K562 (cell line): ENCODE measurements around the gene CNOT2. TPM values are rescaled to one million over a fixed set of nuclear protein-coding genes. Genes with fewer than 3 reads are reported as not detected.

Experiments used
- ATAC-seq: fragments of 200-7000 bp; cut with Tn5 transposase; 3 replicates; pipeline ENCODE4 v1.9.1; 2020; ENCODE audit warnings: moderate library complexity
- BruUV-seq: library from RNA; stranded (reverse); fragments of 400-500 nt; replicated peaks from 2 replicates; lab custom pipeline; 2021; lab: Mats Ljungman, UMichigan
- CTCF ChIA-PET: fragments of 300-600 bp; formaldehyde crosslinking; extraction: SDS; loops from one replicate; lab custom pipeline; 2021; ENCODE audit warnings: low intra/inter-chr PET ratio; lab: Yijun Ruan, JAX
- POLR2A ChIA-PET: fragments of 300-600, 350-650 bp; sonication (Branson Sonifier 250); formaldehyde crosslinking; extraction: SDS; loops from one replicate; lab custom pipeline; 2021; ENCODE audit warnings: antibody characterized with exemption, inconsistent platforms; lab: Yijun Ruan, JAX
- DNase-seq, 4 experiments: peaks; one replicate each; pipeline versions ENCODE4 v3.0.0 to v3.0.0-alpha.2; 2011 to 2018; ENCODE audit warnings: low spot score in 3 of 4, mixed read lengths in 3 of 4; ENCODE audit errors: extremely low read depth in 1 of 4
- FAIRE-seq: peaks from 2 replicates; lab custom pipeline; 2011; peaks lifted over from hg19 to GRCh38; lab: Jason Lieb, UNC
- H2AFZ ChIP-seq: 2 replicates; pipeline ENCODE4 v1.6.0; 2011; ENCODE audit warnings: low read depth, low read length, control low read depth, inconsistent platforms
- H3K27ac ChIP-seq: fragments of 200-600 bp; 3 replicates; pipeline ENCODE4 v1.8.0; 2011; ENCODE audit warnings: low read depth, mild to moderate bottlenecking, control low read depth, inconsistent platforms, low read length, moderate library complexity, mixed read lengths; ENCODE audit errors: extremely low read depth
- H3K27me3 ChIP-seq, 2 experiments: fragments of 300-600 bp in 1 of 2; 2 replicates in 1 of 2; 3 replicates in 1 of 2; pipeline versions ENCODE4 v1.6.0 to v1.8.0; 2011; ENCODE audit warnings: inconsistent platforms in 2 of 2, low read length in 2 of 2, mild to moderate bottlenecking in 1 of 2, mixed read lengths in 1 of 2, moderate library complexity in 1 of 2; ENCODE audit not compliant: control insufficient read depth in 2 of 2, insufficient read depth in 2 of 2
- H3K36me3 ChIP-seq: fragments of 300-600 bp; 3 replicates; pipeline ENCODE4 v1.8.0; 2011; ENCODE audit warnings: mild to moderate bottlenecking, low read length, inconsistent platforms; ENCODE audit not compliant: control insufficient read depth, insufficient read depth
- H3K4me1 ChIP-seq, 2 experiments: fragments of 200-600 bp in 1 of 2; replicated peaks in 1 of 2; 2 replicates in 1 of 2; 3 replicates in 1 of 2; pipeline versions ENCODE4 v1.5.1 to v1.8.0; 2011; ENCODE audit warnings: inconsistent platforms in 2 of 2, low read length in 2 of 2, mild to moderate bottlenecking in 1 of 2, mixed read lengths in 1 of 2, moderate library complexity in 1 of 2; ENCODE audit not compliant: control insufficient read depth in 2 of 2, insufficient read depth in 2 of 2
- H3K4me2 ChIP-seq: 2 replicates; pipeline ENCODE4 v1.6.1; 2011; ENCODE audit warnings: low read length, control low read depth, inconsistent platforms, mixed read lengths; ENCODE audit not compliant: insufficient read depth
- H3K4me3 ChIP-seq: fragments of 200-600 bp; sonication (generic), shearing (Covaris generic); 2 replicates; pipeline ENCODE4 v1.5.1; 2016; ENCODE audit warnings: control low read depth, inconsistent platforms
- H3K79me2 ChIP-seq: fragments of 200-600 bp; 3 replicates; pipeline ENCODE4 v1.8.0; 2011; ENCODE audit warnings: low read length, inconsistent platforms; ENCODE audit not compliant: control insufficient read depth, insufficient read depth
- H3K9ac ChIP-seq, 2 experiments: 2 replicates each; pipeline versions ENCODE4 v1.6.0 to v1.6.1; 2011; ENCODE audit warnings: low read depth in 2 of 2, low read length in 2 of 2, control low read depth in 1 of 2, inconsistent platforms in 1 of 2, mild to moderate bottlenecking in 1 of 2, mixed read lengths in 1 of 2; ENCODE audit not compliant: insufficient read depth in 1 of 2
- H3K9me1 ChIP-seq: one replicate; pipeline ENCODE4 v1.6.0; 2011; ENCODE audit warnings: inconsistent platforms, mild to moderate bottlenecking, low read length, moderate library complexity; ENCODE audit not compliant: control insufficient read depth, insufficient read depth
- H3K9me3 ChIP-seq: replicated peaks from 2 replicates; pipeline ENCODE4 v1.5.1; 2011; ENCODE audit warnings: low read depth, low read length, inconsistent platforms; ENCODE audit not compliant: control insufficient read depth, insufficient read depth
- H4K20me1 ChIP-seq: replicated peaks from 2 replicates; pipeline ENCODE4 v1.6.1; 2011; ENCODE audit warnings: low read length, inconsistent platforms, mixed read lengths; ENCODE audit not compliant: control insufficient read depth, insufficient read depth
- MEF2A ChIP-seq: IDR thresholded peaks from 2 replicates; pipeline ENCODE4 v1.6.1; 2011; ENCODE audit warnings: low read depth, mild to moderate bottlenecking, low read length, moderate library complexity; ENCODE audit not compliant: control insufficient read depth
- PCBP2 ChIP-seq: fragments of 200-400 bp; formaldehyde crosslinking; IDR thresholded peaks from 2 replicates; pipeline ENCODE4 v1.6.1; 2018; ENCODE audit warnings: low read length, low read depth, mild to moderate bottlenecking, moderate library complexity; ENCODE audit not compliant: poor library complexity, severe bottlenecking
- PML ChIP-seq: IDR thresholded peaks from 2 replicates; pipeline ENCODE4 v1.6.1; 2012; ENCODE audit warnings: low read length, inconsistent platforms
- RB1 ChIP-seq: fragments of 450-650 bp; IDR thresholded peaks from 2 replicates; pipeline ENCODE4 v1.6.1; 2017; ENCODE audit warnings: low read depth, mild to moderate bottlenecking
- RBM14 ChIP-seq: fragments of 200-400 bp; formaldehyde crosslinking; IDR thresholded peaks from 2 replicates; pipeline ENCODE4 v1.6.1; 2018; ENCODE audit warnings: low read depth, mild to moderate bottlenecking, low read length, moderate library complexity, borderline replicate concordance; ENCODE audit not compliant: insufficient read depth
- SMARCC2 ChIP-seq: fragments of 450-650 bp; IDR thresholded peaks from 2 replicates; pipeline ENCODE4 v1.6.1; 2017; ENCODE audit warnings: antibody characterized with exemption, moderate library complexity, mild to moderate bottlenecking, low read depth
- TARDBP ChIP-seq: fragments of 450-650 bp; IDR thresholded peaks from 2 replicates; pipeline ENCODE4 v1.6.1; 2016
- ZNF146 ChIP-seq: IDR thresholded peaks from one replicate; pipeline ENCODE4 v1.6.1; 2018; ENCODE audit warnings: missing compliant biosample characterization; ENCODE audit not compliant: unreplicated experiment
- ZNF23 ChIP-seq: fragments of 250-450 bp; sonication (Bioruptor Pico); IDR thresholded peaks from 2 replicates; pipeline ENCODE4 v1.4.0; 2020; ENCODE audit warnings: mild to moderate bottlenecking
- ZNF324 ChIP-seq: fragments of 250-450 bp; sonication (Bioruptor Pico); IDR thresholded peaks from 2 replicates; pipeline ENCODE4 v1.4.0; 2020; ENCODE audit warnings: mild to moderate bottlenecking
- ZNF507 ChIP-seq: conservative IDR thresholded peaks from 2 replicates; pipeline ENCODE4 v1.6.1; 2017; ENCODE audit warnings: missing genetic modification characterization, missing compliant biosample characterization
- in situ Hi-C: fragments of 300-500 bp; cut with MboI; formaldehyde crosslinking; loops from 4 replicates; pipeline ENCODE4 v1.15.0; 2018; ENCODE audit warnings: inconsistent platforms, mixed read lengths
- intact Hi-C: fragments of 100-400 bp; cut with micrococcal nuclease; formaldehyde crosslinking; loops from 2 replicates; pipeline ENCODE4 v1.14.2; 2022
- polyA plus RNA-seq, 8 experiments: library from polyadenylated mRNA; depleted of rRNA in 4 of 8; stranded (reverse) in 5 of 8; unstranded in 3 of 8; fragments of >200 nt; fragmentation: Nextera tagmentation in 2 of 8; fragmentation: Illumina TruSeq in 1 of 8; extraction: Ambion mirVana in 2 of 8; extraction: Trizol in 1 of 8; gene quantifications; 2 replicates each; pipeline versions ENCODE4 v1.2.1 to v1.2.3, GENCODE V29; 2011 to 2014; ENCODE audit warnings: inconsistent platforms in 1 of 8, missing spikeins in 1 of 8
- total RNA-seq, 7 experiments: library from RNA; depleted of rRNA in 6 of 7; stranded (reverse); fragments of >200 nt in 6 of 7; fragmentation: Illumina TruSeq in 2 of 7; extraction: Trizol in 2 of 7; gene quantifications; 2 replicates each; pipeline versions ENCODE4 v1.2.1 to v1.2.3, GENCODE V29; 2011 to 2021; ENCODE audit warnings: low replicate concordance in 1 of 7
- TF ChIP-seq, protein P1 (sequence below): sonication (generic); formaldehyde crosslinking; IDR thresholded peaks from 2 replicates; pipeline ENCODE4 v1.9.0; 2022; ENCODE audit warnings: mild to moderate bottlenecking, missing genetic modification reagents
- TF ChIP-seq, protein P2 (sequence below): sonication (generic); formaldehyde crosslinking; IDR thresholded peaks from 2 replicates; pipeline ENCODE4 v1.8.0; 2022; ENCODE audit warnings: mild to moderate bottlenecking, missing genetic modification reagents
- TF ChIP-seq, protein P3 (sequence below): sonication (generic); formaldehyde crosslinking; IDR thresholded peaks from 2 replicates; pipeline ENCODE4 v1.4.0; 2020; ENCODE audit warnings: mild to moderate bottlenecking, missing genetic modification reagents

CNOT2 gene
- total and polyA plus RNA-seq, 9 of the 15 experiments (the other 6 are each of a cell fraction or from before 2014, with no cell fraction given), result 43.6 to 119 (median 84.4) TPM

DNA sequence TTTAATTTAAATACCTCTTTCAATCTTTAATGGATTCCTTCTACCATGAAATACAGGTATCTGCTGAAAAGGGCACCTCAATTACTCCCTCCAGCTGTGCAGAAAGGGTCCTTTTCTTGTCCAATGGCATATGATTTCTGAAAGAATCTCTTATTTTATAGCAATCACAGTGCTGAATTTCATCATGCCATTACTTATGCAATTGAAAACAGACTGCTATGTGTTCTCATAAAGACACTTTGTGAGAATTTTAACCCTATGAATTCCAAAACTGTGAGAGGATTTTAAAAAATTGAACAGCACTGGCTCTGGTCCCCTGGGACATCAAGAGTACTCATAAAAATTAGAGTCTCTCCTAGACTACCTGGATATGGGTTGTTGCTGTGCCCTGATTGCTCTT lies 45.9 kb upstream of the CNOT2 start:
- TF ChIP-seq PCBP2, result no peak
- no peak for TF ChIP-seq TARDBP
- TF ChIP-seq RBM14, result no peak
- TF ChIP-seq ZNF324 (CRISPR knock-in tag), result no peak
- TF ChIP-seq, protein P1, sequence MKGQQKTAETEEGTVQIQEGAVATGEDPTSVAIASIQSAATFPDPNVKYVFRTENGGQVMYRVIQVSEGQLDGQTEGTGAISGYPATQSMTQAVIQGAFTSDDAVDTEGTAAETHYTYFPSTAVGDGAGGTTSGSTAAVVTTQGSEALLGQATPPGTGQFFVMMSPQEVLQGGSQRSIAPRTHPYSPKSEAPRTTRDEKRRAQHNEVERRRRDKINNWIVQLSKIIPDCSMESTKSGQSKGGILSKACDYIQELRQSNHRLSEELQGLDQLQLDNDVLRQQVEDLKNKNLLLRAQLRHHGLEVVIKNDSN (CRISPR knock-in tag), result no peak
- no peak for TF ChIP-seq RB1
- no peak for TF ChIP-seq ZNF23 (CRISPR knock-in tag)
- TF ChIP-seq, protein P2, sequence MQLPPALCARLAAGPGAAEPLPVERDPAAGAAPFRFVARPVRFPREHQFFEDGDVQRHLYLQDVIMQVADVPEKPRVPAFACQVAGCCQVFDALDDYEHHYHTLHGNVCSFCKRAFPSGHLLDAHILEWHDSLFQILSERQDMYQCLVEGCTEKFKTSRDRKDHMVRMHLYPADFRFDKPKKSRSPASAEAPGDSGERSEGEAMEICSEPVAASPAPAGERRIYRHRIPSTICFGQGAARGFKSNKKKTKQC, result no peak
- TF ChIP-seq ZNF507 (tag), result no peak
- TF ChIP-seq ZNF146 (CRISPR knock-in tag), result no peak
- no peak for TF ChIP-seq SMARCC2
- no peak for TF ChIP-seq MEF2A
- TF ChIP-seq, protein P3, sequence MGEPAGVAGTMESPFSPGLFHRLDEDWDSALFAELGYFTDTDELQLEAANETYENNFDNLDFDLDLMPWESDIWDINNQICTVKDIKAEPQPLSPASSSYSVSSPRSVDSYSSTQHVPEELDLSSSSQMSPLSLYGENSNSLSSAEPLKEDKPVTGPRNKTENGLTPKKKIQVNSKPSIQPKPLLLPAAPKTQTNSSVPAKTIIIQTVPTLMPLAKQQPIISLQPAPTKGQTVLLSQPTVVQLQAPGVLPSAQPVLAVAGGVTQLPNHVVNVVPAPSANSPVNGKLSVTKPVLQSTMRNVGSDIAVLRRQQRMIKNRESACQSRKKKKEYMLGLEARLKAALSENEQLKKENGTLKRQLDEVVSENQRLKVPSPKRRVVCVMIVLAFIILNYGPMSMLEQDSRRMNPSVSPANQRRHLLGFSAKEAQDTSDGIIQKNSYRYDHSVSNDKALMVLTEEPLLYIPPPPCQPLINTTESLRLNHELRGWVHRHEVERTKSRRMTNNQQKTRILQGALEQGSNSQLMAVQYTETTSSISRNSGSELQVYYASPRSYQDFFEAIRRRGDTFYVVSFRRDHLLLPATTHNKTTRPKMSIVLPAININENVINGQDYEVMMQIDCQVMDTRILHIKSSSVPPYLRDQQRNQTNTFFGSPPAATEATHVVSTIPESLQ, result no peak
- TF ChIP-seq PML, result no peak
- ATAC-seq (no peak), DNase-seq (no peak), FAIRE-seq (no peak)
- no peaks in the 10 kb centered on the region for H3K4me1 ChIP-seq
- H3K4me3 ChIP-seq, result no peak overlapping the region
- POLR2A ChIA-PET, result no interaction called here
- no peak overlapping the region for H3K27ac ChIP-seq
- in situ Hi-C loops, result no loop called here
- no peaks in the 10 kb centered on the region for H4K20me1 ChIP-seq
- H3K27me3 ChIP-seq, result no peaks in the 10 kb centered on the region
- H2AFZ ChIP-seq, result no peak overlapping the region
- no peak overlapping the region for H3K4me2 ChIP-seq
- H3K9ac ChIP-seq, result no peak overlapping the region
- no peaks in the 10 kb centered on the region for H3K9me3 ChIP-seq
- no peaks in the 10 kb centered on the region for H3K9me1 ChIP-seq
- BruUV-seq, result no TSS peak
- H3K79me2 ChIP-seq, result no peaks in the 10 kb centered on the region
- CTCF ChIA-PET, result no interaction called here
- intact Hi-C loops, result no loop called here
- H3K36me3 ChIP-seq, result no peaks in the 10 kb centered on the region
